Astrocyte of the spinal cord (primary cell): ENCODE data around the gene ATP6V1G1.

Experiments
- DNase-seq: peaks from one replicate; pipeline ENCODE4 v3.0.0; 2011; ENCODE audit warnings: low read depth, low spot score
- H3K4me3 ChIP-seq: 2 replicates; pipeline ENCODE4 v1.5.1; 2011; ENCODE audit warnings: low read depth, mild to moderate bottlenecking, low read length, moderate library complexity
- CTCF ChIP-seq: IDR thresholded peaks from 2 replicates; pipeline ENCODE4 v1.5.1; 2012; ENCODE audit warnings: low read depth, mild to moderate bottlenecking, low read length, inconsistent platforms
- in situ Hi-C: cut with HindIII; loops from 2 replicates; pipeline ENCODE4 v1.10.0; 2017; ENCODE audit warnings: low sequenced_read_pairs

Gene ATP6V1G1

GRCh38 chr9:114551750-114552685 lies 35.6 kb upstream of the ATP6V1G1 start:
- in situ Hi-C loops: no loop called here
- peak; percentile 97 for DNase-seq
- TF ChIP-seq CTCF: no peak
- H3K4me3 ChIP-seq: no peak overlapping the region

GRCh38 chr9:114552706-114553105 lies 34.9 kb upstream of the ATP6V1G1 start:
- H3K4me3 ChIP-seq: no peak overlapping the region
- in situ Hi-C loops: no loop called here
- DNase-seq: peak; percentile 5
- no peak for TF ChIP-seq CTCF

- no peak for DNase-seq
- in situ Hi-C loops: no loop called here
- TF ChIP-seq CTCF: no peak
- no peak overlapping the region for H3K4me3 ChIP-seq
Measured at GRCh38 chr9:114553202-114553601, 34.4 kb upstream of the ATP6V1G1 start.

GRCh38 chr9:114555696-114556095 lies 31.9 kb upstream of the ATP6V1G1 start:
- in situ Hi-C loops: no loop called here
- no peak for TF ChIP-seq CTCF
- H3K4me3 ChIP-seq: no peak overlapping the region
- DNase-seq: no peak

GRCh38 chr9:114558027-114558675 lies 29.4 kb upstream of the ATP6V1G1 start:
- in situ Hi-C loops: no loop called here
- DNase-seq: no peak
- TF ChIP-seq CTCF: no peak
- H3K4me3 ChIP-seq: no peak overlapping the region

- in situ Hi-C loops: no loop called here
- no peak for DNase-seq
- TF ChIP-seq CTCF: no peak
Measured at GRCh38 chr9:114559830-114560513, 27.6 kb upstream of the ATP6V1G1 start.

More at GRCh38 chr9:114559830-114560513, 27.6 kb upstream of the ATP6V1G1 start:
- no peak overlapping the region for H3K4me3 ChIP-seq
